GM18508 (cell line): ENCODE results near the gene RPL35A.
"Not testable (repeated sequence)": the region's sequence is repeated elsewhere in the genome, so short reads cannot be mapped to it uniquely, and the experiment has no call there.

Source experiments
- ATAC-seq: cut with Tn5 transposase; IDR thresholded peaks from one replicate; pipeline ENCODE4 v1.9.1; 2021; ENCODE audit warnings: moderate number of reproducible peaks; ENCODE audit not compliant: insufficient read depth, unreplicated experiment

The RPL35A gene

DNA sequence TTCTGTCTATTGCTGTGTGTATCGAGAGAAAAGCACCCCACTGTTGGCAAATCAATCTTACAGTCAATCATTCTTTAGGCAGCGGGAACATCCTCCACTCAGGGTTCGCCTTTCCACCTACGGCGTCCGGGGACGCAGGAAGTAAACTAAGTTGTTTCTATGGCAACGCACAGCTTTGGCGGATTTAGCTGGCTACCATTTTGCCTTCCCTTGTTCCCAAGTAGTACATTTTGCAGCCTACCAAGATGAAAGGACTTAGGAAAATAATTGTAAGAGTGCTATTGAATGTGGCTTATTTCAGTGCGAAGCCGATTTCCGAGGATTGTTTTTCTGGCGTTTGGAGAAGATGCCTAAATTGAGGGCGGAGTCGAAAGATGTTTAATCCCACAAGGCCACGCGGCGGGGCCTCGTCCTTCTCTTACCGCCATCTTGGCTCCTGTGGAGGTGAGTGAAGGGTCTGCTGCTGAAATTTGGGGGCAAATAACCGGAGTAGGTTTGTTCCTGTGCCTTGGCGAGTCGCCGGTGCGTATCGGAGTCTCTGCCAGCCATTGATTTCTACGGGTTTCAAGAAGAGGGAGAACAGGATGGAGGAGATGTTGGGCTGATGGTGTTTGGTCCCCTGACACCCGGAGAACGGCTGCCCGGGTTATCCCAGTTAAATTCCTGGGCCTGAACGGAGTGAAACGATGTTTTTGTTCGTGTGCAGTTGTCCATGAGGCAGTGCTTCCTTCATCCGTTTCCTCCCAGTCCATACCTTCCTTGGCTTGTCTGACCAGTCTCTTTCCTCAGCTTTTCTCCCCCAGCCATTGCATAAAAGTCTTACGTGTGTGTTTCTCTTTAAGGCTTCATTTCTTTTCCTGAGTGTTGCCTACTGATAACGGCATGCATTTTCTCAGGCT, at the start of gene RPL35A:
Gene RPL35A (plus strand): TSS at position 413 of the 899 bp plus-strand sequence. CDS start 778 bp downstream, outside the sequence.
- peak; percentile 83 for ATAC-seq

DNA sequence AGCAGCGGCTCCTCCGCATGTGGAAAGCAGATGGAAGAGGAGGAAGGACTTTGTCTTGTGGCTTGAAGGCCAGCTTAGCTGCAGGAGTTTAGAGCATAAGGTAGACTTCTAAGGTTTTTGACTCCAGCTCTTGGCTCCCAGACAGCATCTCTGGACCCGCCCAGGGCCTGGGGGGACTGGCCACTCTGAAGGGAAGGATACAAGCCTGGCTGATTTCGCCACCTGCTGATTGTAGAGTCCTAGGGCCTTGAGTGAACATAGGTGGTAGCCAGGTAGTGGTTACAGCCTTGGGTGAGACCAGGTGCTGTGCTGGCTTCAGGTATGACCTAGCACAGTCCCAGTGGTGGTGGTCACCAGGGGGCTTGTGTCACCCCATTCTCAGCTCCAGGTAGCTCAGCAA, 48.4 kb upstream of the RPL35A start:
- no peak for ATAC-seq

- ATAC-seq: peak; percentile 78
These were observed 43.8 kb upstream of the RPL35A start for GRCh38 chr3:197906023-197906849.

- ATAC-seq: no peak
These were observed 43.2 kb upstream of the RPL35A start for GRCh38 chr3:197906850-197907187.

GRCh38 chr3:197907196-197907595, 42.8 kb upstream of the RPL35A start:
- ATAC-seq: no peak

GRCh38 chr3:197908550-197908949, 41.4 kb upstream of the RPL35A start:
- ATAC-seq: not testable (repeated sequence)

DNA sequence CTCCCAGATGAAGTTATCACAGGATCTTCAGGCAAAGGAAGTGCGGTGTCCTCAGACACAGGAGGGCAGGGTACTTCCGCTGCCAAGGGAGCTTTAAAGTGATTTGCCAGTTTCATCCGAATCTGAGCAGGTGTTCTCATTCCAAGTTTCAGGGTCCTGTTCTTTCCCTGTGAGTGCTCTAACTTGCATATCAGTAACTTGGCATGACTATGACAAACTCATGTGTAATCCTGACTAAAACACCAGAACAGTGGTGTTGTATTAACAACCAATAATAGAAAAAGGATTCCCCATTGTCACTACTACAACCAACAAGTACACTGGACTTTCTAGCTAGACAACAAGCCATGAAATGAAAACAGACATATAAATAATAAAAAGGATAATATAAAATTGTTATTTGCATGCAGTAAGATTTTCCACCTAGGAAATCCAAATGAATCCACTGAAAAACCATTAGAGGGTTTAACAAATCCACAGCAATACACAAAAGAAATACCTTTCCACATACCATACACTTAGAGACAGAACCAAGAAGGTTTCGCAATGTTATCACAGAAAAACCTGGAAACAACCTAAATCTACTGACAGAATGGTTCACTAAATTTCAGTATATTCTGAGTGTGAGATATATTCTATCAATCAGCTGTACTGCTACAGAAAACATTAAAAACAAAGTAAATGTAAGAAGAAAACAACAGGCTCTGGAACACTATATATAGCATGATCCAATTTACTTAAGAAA, 40.9 kb upstream of the RPL35A start:
- no peak for ATAC-seq

GRCh38 chr3:197912741-197913476, 37.1 kb upstream of the RPL35A start:
- no peak for ATAC-seq

GRCh38 chr3:197913641-197914380, 36.2 kb upstream of the RPL35A start:
- no peak for ATAC-seq

DNA sequence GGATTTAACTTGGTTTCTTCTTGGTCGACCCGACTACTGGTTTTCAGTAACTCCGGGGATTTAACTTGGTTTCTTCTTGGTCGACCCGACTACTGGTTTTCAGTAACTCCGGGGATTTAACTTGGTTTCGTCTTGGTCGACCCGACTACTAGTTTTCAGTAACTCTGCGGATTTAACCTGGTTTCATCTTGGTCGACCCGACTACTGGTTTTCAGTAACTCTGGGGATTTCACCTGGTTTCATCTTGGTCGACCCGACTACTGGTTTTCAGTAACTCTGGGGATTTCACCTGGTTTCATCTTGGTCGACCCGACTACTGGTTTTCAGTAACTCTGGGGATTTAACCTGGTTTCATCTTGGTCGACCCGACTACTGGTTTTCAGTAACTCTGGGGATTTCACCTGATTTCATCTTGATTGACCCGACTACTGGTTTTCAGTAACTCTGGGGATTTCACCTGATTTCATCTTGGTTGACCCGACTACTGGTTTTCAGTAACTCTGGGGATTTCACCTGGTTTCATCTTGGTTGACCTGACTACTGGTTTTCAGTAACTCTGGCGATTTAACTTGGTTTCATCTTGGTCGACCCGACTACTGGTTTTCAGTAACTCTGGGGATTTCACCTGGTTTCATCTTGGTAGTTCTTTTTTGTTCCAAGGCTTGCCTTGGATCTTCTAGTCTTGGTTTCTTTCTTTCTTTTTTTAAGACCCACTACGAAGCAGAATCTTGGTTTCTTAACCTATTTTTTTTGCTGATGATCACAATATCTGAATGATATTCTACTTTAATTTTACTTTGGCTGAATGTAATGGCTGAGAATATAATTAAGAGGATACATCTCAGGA, 28.3 kb upstream of the RPL35A start:
- ATAC-seq: not testable (repeated sequence)

- ATAC-seq: no peak
These were observed 23.6 kb upstream of the RPL35A start for GRCh38 chr3:197926418-197926817.

- not testable (repeated sequence) for ATAC-seq
These were observed 22.4 kb upstream of the RPL35A start for GRCh38 chr3:197927578-197927977.

GRCh38 chr3:197936819-197937384, 13.1 kb upstream of the RPL35A start:
- no peak for ATAC-seq

DNA sequence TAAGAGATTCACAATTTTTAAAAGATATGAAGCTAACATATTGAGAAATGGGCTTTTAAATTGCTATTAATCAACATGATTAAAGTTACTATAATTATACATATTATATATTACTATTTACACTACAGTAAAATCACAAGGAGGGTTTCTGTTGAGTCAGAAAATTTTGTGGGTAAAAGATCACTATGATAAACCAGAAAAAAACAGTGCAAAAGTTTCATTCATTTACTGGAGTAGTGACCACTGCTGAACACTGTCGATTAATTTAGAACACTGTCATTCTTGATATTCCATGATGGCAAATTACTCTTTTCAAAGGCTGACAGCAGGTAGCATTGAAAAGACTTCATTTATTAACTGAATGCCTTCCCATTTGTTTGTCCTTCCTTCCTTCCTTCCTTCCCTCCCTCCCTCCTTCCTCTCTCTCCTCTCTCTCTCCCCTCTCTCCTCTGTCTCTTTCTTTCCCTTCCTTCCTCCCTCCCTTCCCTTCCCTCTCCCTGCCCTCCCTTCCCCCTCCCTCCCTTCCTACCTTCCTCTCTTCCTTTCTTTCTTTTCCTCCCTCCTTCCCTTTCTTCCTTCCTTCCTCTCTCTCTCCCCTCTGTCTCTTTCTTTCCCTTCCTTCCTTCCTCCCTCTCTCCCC, 9.1 kb upstream of the RPL35A start:
- ATAC-seq: no peak

GRCh38 chr3:197942956-197943556, 6.9 kb upstream of the RPL35A start:
- ATAC-seq: no peak

DNA sequence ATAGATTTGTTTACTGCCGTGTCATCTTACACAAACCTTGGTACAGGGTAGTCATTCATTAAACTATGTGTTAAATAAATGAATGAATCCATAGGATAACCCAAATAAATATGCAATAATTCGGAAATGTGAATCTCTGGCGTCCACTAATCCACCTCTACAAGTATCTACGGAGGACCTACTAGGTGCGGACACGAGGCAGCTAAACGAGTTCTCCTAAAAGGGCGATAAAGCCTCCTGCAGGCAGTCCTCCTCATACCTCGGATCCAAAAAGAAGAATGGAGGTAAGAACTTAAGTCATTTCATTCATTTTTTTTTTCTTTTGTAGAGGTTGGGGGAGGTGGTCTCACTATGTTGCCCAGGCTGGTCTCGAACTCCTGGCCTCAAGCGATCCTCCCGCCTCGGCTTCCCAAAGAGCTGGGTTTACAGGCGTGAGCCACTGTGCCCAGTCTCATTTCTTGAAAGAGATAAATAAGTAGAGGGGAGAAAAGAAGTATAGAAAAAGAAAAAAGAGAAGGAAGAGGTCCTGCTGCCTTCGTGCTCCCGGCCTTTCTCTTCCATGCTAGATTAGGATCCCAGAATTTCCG, 706 bp upstream of the RPL35A start:
- no peak for ATAC-seq

DNA sequence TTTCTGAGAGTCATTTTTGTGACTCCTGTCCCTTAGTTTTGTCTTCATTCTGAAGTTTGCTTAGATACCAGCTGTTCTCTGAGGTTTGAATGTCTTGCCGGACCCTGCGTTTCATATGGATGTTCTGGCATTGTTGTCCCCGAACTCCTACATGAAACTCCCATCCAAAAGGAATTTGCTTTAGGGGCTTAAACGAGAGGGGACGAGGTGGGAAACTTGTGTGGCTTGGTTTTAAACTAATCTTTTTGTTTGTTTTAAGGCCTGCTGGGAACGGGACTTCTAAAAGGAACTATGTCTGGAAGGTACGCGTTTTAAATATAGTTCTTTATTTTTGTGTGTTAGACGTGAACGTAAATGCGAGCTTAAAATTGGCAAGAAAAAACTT, 679 bp downstream of the RPL35A start:
- ATAC-seq: no peak
